Stimulated activated CD4-positive, alpha-beta T cell treated with anti-CD3 and anti-CD28 coated beads, Interleukin-1b, Interleukin-23, amount 100 ng/mL, for 48 hours (primary cell): ENCODE data around the gene MASTL.

Experiments used
- DNase-seq: peaks from one replicate; pipeline ENCODE4 v3.0.0-alpha.2; 2020

Gene MASTL

DNA sequence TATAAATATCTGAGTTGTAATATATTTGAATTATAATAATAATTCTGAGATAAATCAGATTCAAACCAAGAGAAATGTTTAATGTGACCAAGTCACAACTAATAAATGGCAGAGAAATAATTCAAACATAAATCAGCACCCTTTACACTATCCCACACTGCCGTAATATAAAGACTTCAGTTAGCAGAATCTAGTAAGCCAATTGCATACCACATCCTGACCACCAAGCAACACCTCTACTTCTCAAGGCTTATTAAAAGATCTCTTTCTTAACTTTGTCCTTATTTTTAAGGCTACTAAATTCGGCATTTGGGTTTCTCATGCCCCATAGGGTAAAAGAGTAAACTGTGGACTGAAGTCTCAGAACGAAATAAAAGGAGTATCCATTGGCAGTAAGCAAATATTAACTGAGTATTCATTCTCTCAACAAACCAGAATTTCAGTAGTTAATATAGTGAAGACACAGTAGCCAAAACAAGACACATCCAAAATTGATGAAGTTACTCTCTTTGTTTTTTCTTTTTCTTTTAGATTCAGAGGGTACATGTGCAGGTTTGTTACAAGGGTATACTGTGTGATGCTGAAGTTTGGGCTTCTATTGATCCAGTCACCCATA, 70.6 kb downstream of the MASTL start:
- DNase-seq = no peak

- no peak for DNase-seq
Observed at GRCh38 chr10:27230022-27230421, 74.9 kb downstream of the MASTL start.

- DNase-seq = no peak
Observed at GRCh38 chr10:27235706-27236105, 80.6 kb downstream of the MASTL start.
